Activated naive CD4-positive, alpha-beta T cell (primary cell): ENCODE measurements around the gene NEU1.
A peak's percentile ranks its signal among the peaks of the same experiment; 100 is the strongest.
"Not testable (repeated sequence)": the region's sequence is repeated elsewhere in the genome, so short reads cannot be mapped to it uniquely, and the experiment has no call there.

Experiments
- DNase-seq, 4 experiments: peaks; one replicate each; lab custom pipeline; 2025; lab: John Stamatoyannopoulos, UW

NEU1 gene

GRCh38 chr6:31862344-31863235, at the start of gene NEU1:
Gene NEU1 (minus strand): TSS chr6:31862821. CDS start chr6:31862776, 45 bp downstream.
- DNase-seq: peak; percentile 92 to 97 (median 96)

GRCh38 chr6:31911826-31912585, 49.4 kb upstream of the NEU1 start:
- no peak for DNase-seq

- DNase-seq: not testable (repeated sequence)
These were observed 46.7 kb upstream of the NEU1 start for GRCh38 chr6:31909298-31909697.

- no peak for DNase-seq
These were observed 46.2 kb upstream of the NEU1 start for GRCh38 chr6:31908791-31909190.

GRCh38 chr6:31908255-31908654, 45.6 kb upstream of the NEU1 start:
- not testable (repeated sequence) for DNase-seq

- DNase-seq: no peak
These were observed 44.7 kb upstream of the NEU1 start for GRCh38 chr6:31907158-31907813.

GRCh38 chr6:31906727-31907126, 44.1 kb upstream of the NEU1 start:
- DNase-seq: not testable (repeated sequence)

- no peak for DNase-seq
These were observed 43.5 kb upstream of the NEU1 start for GRCh38 chr6:31906122-31906521.

GRCh38 chr6:31905041-31905440, 42.4 kb upstream of the NEU1 start:
- DNase-seq: no peak

GRCh38 chr6:31903957-31904356, 41.3 kb upstream of the NEU1 start:
- no peak for DNase-seq

GRCh38 chr6:31901953-31902643, 39.5 kb upstream of the NEU1 start, which contains the start of gene ZBTB12:
Gene ZBTB12 (minus strand): TSS chr6:31902086. CDS start chr6:31901305, 781 bp downstream.
- DNase-seq: peak; percentile 49 to 82 (median 70)

GRCh38 chr6:31901415-31901952, 38.9 kb upstream of the NEU1 start:
- DNase-seq: peak; percentile 40 to 76 (median 67)

- DNase-seq: no peak
These were observed 38.3 kb upstream of the NEU1 start for GRCh38 chr6:31900917-31901414.

- DNase-seq: no peak
These were observed 37.5 kb upstream of the NEU1 start for GRCh38 chr6:31899882-31900722.

- no peak for DNase-seq
These were observed 36.6 kb upstream of the NEU1 start for GRCh38 chr6:31899215-31899614.

GRCh38 chr6:31898383-31899011, 35.9 kb upstream of the NEU1 start:
- peak in 1 of 4 experiments; percentile 24 for DNase-seq

- DNase-seq: peak; percentile 61 to 83 (median 68)
These were observed 35.2 kb upstream of the NEU1 start, which contains the start of gene EHMT2 for GRCh38 chr6:31897612-31898382. Gene EHMT2 (minus strand): TSS chr6:31897698. CDS start chr6:31897677, 21 bp downstream.

GRCh38 chr6:31896856-31897611, 34.4 kb upstream of the NEU1 start:
- DNase-seq: peak in 1 of 4 experiments; percentile 41
